Ascending aorta (tissue), 2 donors: ENCODE measurements around the gene YBEY. TPM values are rescaled to one million over a fixed set of nuclear protein-coding genes. Genes with fewer than 3 reads are reported as not detected.
"Not testable (repeated sequence)": the region's sequence is repeated elsewhere in the genome, so short reads cannot be mapped to it uniquely, and the experiment has no call there.

ENCODE experiments used
- DNase-seq, 2 donors: peaks; one replicate each; pipeline ENCODE4 v3.0.0-alpha.2; 2019; ENCODE audit warnings: low spot score in 2 of 2
- H3K27ac ChIP-seq, 2 donors: fragments of 200-600 bp; sonication (generic); one replicate each; pipeline ENCODE4 v1.5.1; 2016 to 2017; ENCODE audit warnings: mild to moderate bottlenecking in 1 of 2
- H3K27me3 ChIP-seq: fragments of 200-600 bp; sonication (generic); one replicate; pipeline ENCODE4 v1.5.1; 2017
- H3K36me3 ChIP-seq, 2 donors: fragments of 200-600 bp; sonication (generic); one replicate each; pipeline ENCODE4 v1.5.1; 2016
- H3K4me1 ChIP-seq, 2 donors: fragments of 200-600 bp; sonication (generic); one replicate each; pipeline ENCODE4 v1.5.1; 2016 to 2017; ENCODE audit warnings: mild to moderate bottlenecking in 1 of 2
- H3K4me3 ChIP-seq, 2 donors: fragments of 200-600 bp; sonication (generic); one replicate each; pipeline ENCODE4 v1.5.1; 2016 to 2017; ENCODE audit warnings: mild to moderate bottlenecking in 1 of 2
- H3K9me3 ChIP-seq, 2 donors: fragments of 200-600 bp; sonication (generic); one replicate each; pipeline ENCODE4 v1.5.1; 2016
- CTCF ChIP-seq, 3 experiments: fragments of 200-600 bp in 2 of 3; fragments of 450-650 bp in 1 of 3; sonication (generic) in 2 of 3; IDR thresholded peaks; one replicate each; pipeline ENCODE4 v1.5.1; 2016 to 2019; ENCODE audit warnings: antibody characterized with exemption in 3 of 3, mild to moderate bottlenecking in 1 of 3, moderate library complexity in 1 of 3
- intact Hi-C: fragments of 100-400 bp; cut with DNase I; formaldehyde crosslinking; loops from one replicate; pipeline ENCODE4 v1.15.1; 2023
- total RNA-seq: library from RNA; depleted of rRNA; stranded (reverse); fragments of >200 nt; gene quantifications from one replicate; pipeline ENCODE4 v1.1.0, GENCODE V29; 2016

Gene YBEY
- total RNA-seq = 0.53 TPM

- DNase-seq = peak; percentile 38 to 92
- Histone ChIP-seq H3K36me3 (peaks cover 5 to 18% of the 10 kb centered on the region in 2 donors), H3K27me3 (no peaks in the 10 kb centered on the region), H3K9me3 (no peaks in the 10 kb centered on the region), H3K4me1 (peaks cover 19 to 30% of the 10 kb centered on the region in 2 donors), H3K27ac (peak within 1 kb of the TSS; percentile 92 to 96), H3K4me3 (peak within 1 kb of the TSS; percentile 72 to 92)
- peak; percentile 18 to 43 (median 34) for TF ChIP-seq CTCF (IDR thresholded peaks at IDR 0.05)
- intact Hi-C loops = loop anchor here (1.0 to 10.0 kb wide), 3 partner anchors 38 to 311 kb away; partner anchors contain the start of gene PCNT
Observed at GRCh38 chr21:46285761-46286647, at the start of gene YBEY. TSS of gene YBEY (plus strand) at chr21:46286342. CDS start at chr21:46286914, 572 bp downstream.

GRCh38 chr21:46237474-46237873 is 48.7 kb upstream of the YBEY start:
- Histone ChIP-seq H3K27ac (no peak overlapping the region), H3K4me1 (no peaks in the 10 kb centered on the region), H3K4me3 (no peak overlapping the region), H3K27me3 (no peaks in the 10 kb centered on the region), H3K36me3 (peaks cover 60 to 84% of the 10 kb centered on the region in 2 donors), H3K9me3 (no peaks in the 10 kb centered on the region)
- intact Hi-C loops = no loop called here
- no peak for TF ChIP-seq CTCF (IDR thresholded peaks at IDR 0.05)
- DNase-seq = no peak

GRCh38 chr21:46239817-46240325 is 46.3 kb upstream of the YBEY start:
- no peak for TF ChIP-seq CTCF (IDR thresholded peaks at IDR 0.05)
- no peaks in the 10 kb centered on the region for H3K4me1 ChIP-seq
- H3K36me3 ChIP-seq = peaks cover 69 to 88% of the 10 kb centered on the region in 2 donors
- intact Hi-C loops = no loop called here
- no peaks in the 10 kb centered on the region for H3K9me3 ChIP-seq
- H3K27me3 ChIP-seq = no peaks in the 10 kb centered on the region
- DNase-seq = no peak
- H3K4me3 ChIP-seq = no peak overlapping the region
- no peak overlapping the region for H3K27ac ChIP-seq

GRCh38 chr21:46241577-46241976 is 44.6 kb upstream of the YBEY start:
- peaks cover 69 to 88% of the 10 kb centered on the region in 2 donors for H3K36me3 ChIP-seq

GRCh38 chr21:46243325-46243724 is 42.8 kb upstream of the YBEY start:
- TF ChIP-seq CTCF (IDR thresholded peaks at IDR 0.05) = no peak
- intact Hi-C loops = no loop called here
- DNase-seq = no peak
- Histone ChIP-seq H3K4me3 (no peak overlapping the region), H3K4me1 (no peaks in the 10 kb centered on the region), H3K27me3 (no peaks in the 10 kb centered on the region), H3K36me3 (peaks cover 81 to 95% of the 10 kb centered on the region in 2 donors), H3K27ac (no peak overlapping the region), H3K9me3 (no peaks in the 10 kb centered on the region)

More at GRCh38 chr21:46241577-46241976, 44.6 kb upstream of the YBEY start:
- DNase-seq, H3K27ac ChIP-seq, H3K4me3 ChIP-seq, H3K4me1 ChIP-seq, intact Hi-C loops, H3K27me3 ChIP-seq, H3K9me3 ChIP-seq: not testable (repeated sequence)

GRCh38 chr21:46243960-46244361 is 42.2 kb upstream of the YBEY start:
- Histone ChIP-seq H3K4me1 (no peaks in the 10 kb centered on the region), H3K27ac (no peak overlapping the region), H3K9me3 (no peaks in the 10 kb centered on the region), H3K36me3 (peaks cover 75 to 91% of the 10 kb centered on the region in 2 donors), H3K27me3 (no peaks in the 10 kb centered on the region), H3K4me3 (no peak overlapping the region)
- no peak for DNase-seq
- intact Hi-C loops = no loop called here
- no peak for TF ChIP-seq CTCF (IDR thresholded peaks at IDR 0.05)
